ENCODE data around the gene FOXO6. TPM values are rescaled to one million over a fixed set of nuclear protein-coding genes. Genes with fewer than 3 reads are reported as not detected.

FOXO6 gene
- total RNA-seq, 1 experiment from 2014 or later, result 5.4 TPM

DNA sequence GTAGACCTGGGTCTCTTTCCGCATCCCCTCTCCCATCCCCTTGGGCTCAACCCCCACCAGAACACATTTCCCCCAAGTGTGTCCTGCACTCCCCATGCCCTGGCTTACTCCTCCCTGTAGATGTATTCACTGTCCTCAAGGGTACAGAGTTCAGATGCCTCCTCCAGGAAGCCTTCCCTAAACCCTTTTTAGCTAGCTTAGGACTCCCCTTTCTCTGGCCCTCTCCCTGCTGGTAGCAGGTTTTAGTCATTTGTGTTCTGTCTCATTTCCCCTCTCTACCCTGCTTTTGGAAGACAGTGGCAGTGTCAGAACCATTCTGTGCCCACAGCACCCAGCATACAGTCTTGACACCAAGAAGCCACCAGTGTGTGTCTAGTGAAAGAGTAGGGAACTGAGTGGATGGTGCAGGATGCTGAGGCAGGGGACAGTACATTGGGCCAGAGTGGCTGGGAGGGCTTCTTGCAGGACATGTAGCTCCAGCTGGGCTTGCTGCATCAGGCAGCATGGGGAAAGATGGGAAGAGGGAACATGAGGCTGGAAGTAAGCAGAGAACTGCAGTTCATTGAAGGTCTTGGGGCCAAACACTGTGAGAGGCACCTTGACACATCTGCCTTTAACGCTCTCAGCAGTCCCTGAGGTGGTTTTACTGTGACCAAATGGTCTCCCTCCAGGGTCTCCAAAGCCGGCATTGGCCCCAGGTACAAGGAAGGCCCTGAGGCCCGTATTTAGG, 2.5 kb downstream of the FOXO6 start:
- Mint-ChIP-seq H3K27ac (no peak overlapping the region), H3K27me3 (ENCODE audit: low read depth) (peaks cover 74% of the 10 kb centered on the region), H3K36me3 (no peaks in the 10 kb centered on the region), H3K4me1 (peaks cover 58% of the 10 kb centered on the region), H3K9me3 (no peaks in the 10 kb centered on the region), H3K4me3 (no peak overlapping the region)
- ChIA-PET POLR2A (interaction anchor here (1.1 kb wide), 1 partner anchor 53 kb away, joined by 3 read pairs; no protein-coding TSS in a partner anchor), CTCF (interaction anchor here (1.0 to 4.8 kb wide), 7 partner anchors 16 to 54 kb away, joined by 3 to 106 read pairs (median 17); no protein-coding TSS in a partner anchor)
- no peak for ATAC-seq
- no peak for DNase-seq (ENCODE audit: low spot score)
- no peak for TF ChIP-seq NFE2L1 (CRISPR knock-in tag; IDR thresholded peaks at IDR 0.05)
- no peak for TF ChIP-seq OVOL2 (CRISPR knock-in tag; IDR thresholded peaks at IDR 0.05; ENCODE audit: borderline replicate concordance)
- no peak for TF ChIP-seq NFATC4 (CRISPR knock-in tag; IDR thresholded peaks at IDR 0.05)
- no peak for TF ChIP-seq TP53 (CRISPR knock-in tag; IDR thresholded peaks at IDR 0.05)
- TF ChIP-seq SP1 (CRISPR knock-in tag; conservative IDR thresholded peaks at IDR 0.05), result no peak
- no peak for TF ChIP-seq MYBL2 (CRISPR knock-in tag; IDR thresholded peaks at IDR 0.05)
- TF ChIP-seq, protein P1, sequence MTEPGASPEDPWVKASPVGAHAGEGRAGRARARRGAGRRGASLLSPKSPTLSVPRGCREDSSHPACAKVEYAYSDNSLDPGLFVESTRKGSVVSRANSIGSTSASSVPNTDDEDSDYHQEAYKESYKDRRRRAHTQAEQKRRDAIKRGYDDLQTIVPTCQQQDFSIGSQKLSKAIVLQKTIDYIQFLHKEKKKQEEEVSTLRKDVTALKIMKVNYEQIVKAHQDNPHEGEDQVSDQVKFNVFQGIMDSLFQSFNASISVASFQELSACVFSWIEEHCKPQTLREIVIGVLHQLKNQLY (CRISPR knock-in tag; IDR thresholded peaks at IDR 0.05), result no peak
- no peak for TF ChIP-seq IRF2 (CRISPR knock-in tag; IDR thresholded peaks at IDR 0.05; ENCODE audit: borderline replicate concordance, low read depth)
- TF ChIP-seq, protein P2, sequence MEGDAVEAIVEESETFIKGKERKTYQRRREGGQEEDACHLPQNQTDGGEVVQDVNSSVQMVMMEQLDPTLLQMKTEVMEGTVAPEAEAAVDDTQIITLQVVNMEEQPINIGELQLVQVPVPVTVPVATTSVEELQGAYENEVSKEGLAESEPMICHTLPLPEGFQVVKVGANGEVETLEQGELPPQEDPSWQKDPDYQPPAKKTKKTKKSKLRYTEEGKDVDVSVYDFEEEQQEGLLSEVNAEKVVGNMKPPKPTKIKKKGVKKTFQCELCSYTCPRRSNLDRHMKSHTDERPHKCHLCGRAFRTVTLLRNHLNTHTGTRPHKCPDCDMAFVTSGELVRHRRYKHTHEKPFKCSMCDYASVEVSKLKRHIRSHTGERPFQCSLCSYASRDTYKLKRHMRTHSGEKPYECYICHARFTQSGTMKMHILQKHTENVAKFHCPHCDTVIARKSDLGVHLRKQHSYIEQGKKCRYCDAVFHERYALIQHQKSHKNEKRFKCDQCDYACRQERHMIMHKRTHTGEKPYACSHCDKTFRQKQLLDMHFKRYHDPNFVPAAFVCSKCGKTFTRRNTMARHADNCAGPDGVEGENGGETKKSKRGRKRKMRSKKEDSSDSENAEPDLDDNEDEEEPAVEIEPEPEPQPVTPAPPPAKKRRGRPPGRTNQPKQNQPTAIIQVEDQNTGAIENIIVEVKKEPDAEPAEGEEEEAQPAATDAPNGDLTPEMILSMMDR (IDR thresholded peaks at IDR 0.05), result no peak

DNA sequence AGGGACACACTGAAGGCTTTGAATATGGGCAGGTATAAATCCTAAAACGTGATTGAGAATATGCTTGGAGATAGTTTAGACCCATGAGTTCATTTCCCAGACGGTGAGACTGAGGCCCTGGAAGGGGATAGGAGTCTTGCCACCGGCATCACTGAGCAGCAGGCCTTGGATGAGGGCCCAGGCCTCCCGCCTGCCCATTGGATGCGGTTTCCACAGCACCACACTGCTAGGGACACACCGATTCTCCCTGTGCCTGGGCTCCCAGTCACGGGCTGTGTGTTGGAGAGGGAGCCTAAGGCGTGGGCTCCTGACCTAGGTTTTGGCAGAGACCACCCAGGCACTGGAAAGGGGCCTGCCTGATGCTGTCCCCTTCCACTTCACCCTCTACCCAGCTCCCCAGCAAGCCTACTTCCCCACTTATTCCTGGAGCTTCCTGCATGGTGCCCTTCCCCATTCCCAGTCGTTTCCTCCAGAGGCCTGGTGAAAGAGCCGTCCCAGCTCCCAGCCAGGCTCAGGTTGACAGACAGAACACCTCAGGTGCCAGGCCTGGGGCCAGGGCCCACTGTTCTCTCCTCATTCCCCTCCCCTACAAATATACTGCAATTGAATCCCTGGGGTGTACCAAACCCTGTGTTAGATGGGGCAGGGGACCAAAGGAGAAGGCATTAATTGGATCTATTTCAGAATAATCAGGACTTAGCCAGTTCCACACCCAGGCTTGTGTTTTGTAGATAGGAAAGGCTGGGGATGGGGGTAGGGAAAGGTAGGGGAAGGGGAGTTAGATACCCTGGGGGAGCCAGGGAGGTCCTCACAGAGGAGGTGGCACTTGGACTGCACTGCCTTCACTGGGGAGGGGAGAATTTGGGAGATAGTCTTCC, 3.4 kb downstream of the FOXO6 start:
- ATAC-seq (no peak), DNase-seq (ENCODE audit: low spot score) (peak; percentile 12)
- CTCF ChIA-PET, result interaction anchor here (1.0 to 1.4 kb wide), 2 partner anchors 44 to 53 kb away, joined by 3 read pairs; no protein-coding TSS in a partner anchor
- H3K27me3 Mint-ChIP-seq (ENCODE audit: low read depth), result peaks cover 74% of the 10 kb centered on the region
- TF ChIP-seq ZNF219 (CRISPR knock-in tag; IDR thresholded peaks at IDR 0.05; ENCODE audit: borderline replicate concordance), result no peak
- TF ChIP-seq NFATC4 (CRISPR knock-in tag; IDR thresholded peaks at IDR 0.05), result no peak
- TF ChIP-seq SOX15 (CRISPR knock-in tag; IDR thresholded peaks at IDR 0.05), result no peak
- TF ChIP-seq, protein P3, sequence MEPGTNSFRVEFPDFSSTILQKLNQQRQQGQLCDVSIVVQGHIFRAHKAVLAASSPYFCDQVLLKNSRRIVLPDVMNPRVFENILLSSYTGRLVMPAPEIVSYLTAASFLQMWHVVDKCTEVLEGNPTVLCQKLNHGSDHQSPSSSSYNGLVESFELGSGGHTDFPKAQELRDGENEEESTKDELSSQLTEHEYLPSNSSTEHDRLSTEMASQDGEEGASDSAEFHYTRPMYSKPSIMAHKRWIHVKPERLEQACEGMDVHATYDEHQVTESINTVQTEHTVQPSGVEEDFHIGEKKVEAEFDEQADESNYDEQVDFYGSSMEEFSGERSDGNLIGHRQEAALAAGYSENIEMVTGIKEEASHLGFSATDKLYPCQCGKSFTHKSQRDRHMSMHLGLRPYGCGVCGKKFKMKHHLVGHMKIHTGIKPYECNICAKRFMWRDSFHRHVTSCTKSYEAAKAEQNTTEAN (CRISPR knock-in tag; IDR thresholded peaks at IDR 0.05), result no peak
- TF ChIP-seq, protein P4, sequence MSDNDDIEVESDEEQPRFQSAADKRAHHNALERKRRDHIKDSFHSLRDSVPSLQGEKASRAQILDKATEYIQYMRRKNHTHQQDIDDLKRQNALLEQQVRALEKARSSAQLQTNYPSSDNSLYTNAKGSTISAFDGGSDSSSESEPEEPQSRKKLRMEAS (CRISPR knock-in tag; IDR thresholded peaks at IDR 0.05), result no peak
- peaks cover 60% of the 10 kb centered on the region for H3K4me1 Mint-ChIP-seq
- POLR2A ChIA-PET, result no interaction called here
- 0 out of 2 replicates have a peak overlapping the region, but pooled peaks have one; percentile 7 for H3K27ac Mint-ChIP-seq
- peak overlapping the region; percentile 20; the same call in 1 of the 2 replicates for H3K4me3 Mint-ChIP-seq
- H3K36me3 Mint-ChIP-seq, result no peaks in the 10 kb centered on the region
- H3K9me3 Mint-ChIP-seq, result no peaks in the 10 kb centered on the region

DNA sequence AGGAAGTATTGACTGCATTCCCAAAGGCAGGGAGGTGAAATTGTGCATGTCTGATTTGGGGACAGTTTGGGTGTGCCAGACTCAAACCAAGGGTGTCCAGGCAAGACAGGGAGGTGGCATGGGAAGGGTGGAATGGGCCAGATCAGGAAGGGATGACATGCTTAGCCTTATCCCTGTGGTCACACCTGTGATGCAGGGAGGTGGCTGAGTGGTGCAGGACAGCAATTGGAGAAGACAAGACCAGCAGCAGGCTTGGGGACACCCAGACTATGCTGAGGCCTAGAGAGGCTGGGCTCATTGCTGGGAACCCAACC, 4.0 kb downstream of the FOXO6 start:
- ChIA-PET POLR2A (interaction anchor here (1.0 kb wide), 1 partner anchor 14 kb away, joined by 8 read pairs; no protein-coding TSS in a partner anchor), CTCF (interaction anchor here (1.0 to 1.4 kb wide), 6 partner anchors 17 to 52 kb away, joined by 3 to 6 read pairs (median 4); no protein-coding TSS in a partner anchor)
- H3K27me3 Mint-ChIP-seq (ENCODE audit: low read depth), result peaks cover 70% of the 10 kb centered on the region
- DNase-seq (ENCODE audit: low spot score), result no peak
- 0 out of 2 replicates have a peak overlapping the region, but pooled peaks have one; percentile 7 for H3K27ac Mint-ChIP-seq
- peak overlapping the region; percentile 20; the same call in 1 of the 2 replicates for H3K4me3 Mint-ChIP-seq
- H3K36me3 Mint-ChIP-seq, result no peaks in the 10 kb centered on the region
- H3K4me1 Mint-ChIP-seq, result peaks cover 57% of the 10 kb centered on the region
- ATAC-seq, result no peak
- no peaks in the 10 kb centered on the region for H3K9me3 Mint-ChIP-seq
- TF ChIP-seq NR3C1 (CRISPR knock-in tag; conservative IDR thresholded peaks at IDR 0.05; ENCODE audit: low read depth) (no peak), ZNF121 (CRISPR knock-in tag; IDR thresholded peaks at IDR 0.05) (no peak), CREM (CRISPR knock-in tag; IDR thresholded peaks at IDR 0.05) (no peak), JAZF1 (CRISPR knock-in tag; IDR thresholded peaks at IDR 0.05) (no peak), ELF4 (CRISPR knock-in tag; IDR thresholded peaks at IDR 0.05; ENCODE audit: low read depth) (no peak), TEAD1 (CRISPR knock-in tag; IDR thresholded peaks at IDR 0.05) (no peak)
- TF ChIP-seq, protein P2 (IDR thresholded peaks at IDR 0.05), result no peak
- TF ChIP-seq, protein P5, sequence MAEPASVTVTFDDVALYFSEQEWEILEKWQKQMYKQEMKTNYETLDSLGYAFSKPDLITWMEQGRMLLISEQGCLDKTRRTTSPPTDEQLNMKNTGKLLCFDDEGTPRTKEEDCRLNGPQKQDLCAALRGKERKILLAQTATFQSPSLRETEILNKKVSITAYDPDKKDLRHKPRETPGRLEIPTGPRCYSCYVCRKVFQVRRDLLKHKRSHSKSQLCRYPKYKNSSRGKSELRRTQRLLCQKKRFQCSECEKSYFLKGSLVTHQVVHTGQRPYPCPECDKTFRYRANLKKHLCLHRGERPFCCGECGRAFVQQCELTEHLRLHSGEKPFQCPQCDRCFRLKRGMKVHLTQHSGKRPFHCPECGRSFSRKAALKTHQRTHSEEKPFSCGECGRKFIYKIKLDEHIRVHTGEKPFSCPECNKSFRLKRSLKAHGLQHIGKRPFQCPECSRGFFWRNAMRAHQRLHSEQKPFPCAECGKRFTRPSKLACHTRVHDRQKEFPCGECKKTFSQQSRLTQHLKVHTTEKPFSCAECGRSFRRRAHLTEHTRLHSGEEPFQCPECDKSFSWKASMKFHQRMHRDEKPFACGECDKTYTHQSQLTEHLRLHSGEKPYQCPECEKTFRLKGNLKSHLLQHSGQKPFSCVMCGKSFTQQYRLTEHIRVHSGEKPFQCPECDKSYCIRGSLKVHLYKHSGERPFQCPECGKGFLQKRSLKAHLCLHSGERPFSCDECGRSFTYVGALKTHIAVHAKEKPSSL (CRISPR knock-in tag; conservative IDR thresholded peaks at IDR 0.05), result no peak
- TF ChIP-seq, protein P6, sequence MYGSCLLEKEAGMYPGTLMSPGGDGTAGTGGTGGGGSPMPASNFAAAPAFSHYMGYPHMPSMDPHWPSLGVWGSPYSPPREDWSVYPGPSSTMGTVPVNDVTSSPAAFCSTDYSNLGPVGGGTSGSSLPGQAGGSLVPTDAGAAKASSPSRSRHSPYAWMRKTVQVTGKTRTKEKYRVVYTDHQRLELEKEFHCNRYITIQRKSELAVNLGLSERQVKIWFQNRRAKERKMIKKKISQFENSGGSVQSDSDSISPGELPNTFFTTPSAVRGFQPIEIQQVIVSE (CRISPR knock-in tag; IDR thresholded peaks at IDR 0.05; ENCODE audit: borderline replicate concordance), result no peak
